GM18508 (cell line): Measurements from ENCODE around the gene ACR.
"Not testable (repeated sequence)": the region's sequence is repeated elsewhere in the genome, so short reads cannot be mapped to it uniquely, and the experiment has no call there.

Experiments
- ATAC-seq: cut with Tn5 transposase; IDR thresholded peaks from one replicate; pipeline ENCODE4 v1.9.1; 2021; ENCODE audit warnings: moderate number of reproducible peaks; ENCODE audit not compliant: insufficient read depth, unreplicated experiment

The ACR gene

DNA sequence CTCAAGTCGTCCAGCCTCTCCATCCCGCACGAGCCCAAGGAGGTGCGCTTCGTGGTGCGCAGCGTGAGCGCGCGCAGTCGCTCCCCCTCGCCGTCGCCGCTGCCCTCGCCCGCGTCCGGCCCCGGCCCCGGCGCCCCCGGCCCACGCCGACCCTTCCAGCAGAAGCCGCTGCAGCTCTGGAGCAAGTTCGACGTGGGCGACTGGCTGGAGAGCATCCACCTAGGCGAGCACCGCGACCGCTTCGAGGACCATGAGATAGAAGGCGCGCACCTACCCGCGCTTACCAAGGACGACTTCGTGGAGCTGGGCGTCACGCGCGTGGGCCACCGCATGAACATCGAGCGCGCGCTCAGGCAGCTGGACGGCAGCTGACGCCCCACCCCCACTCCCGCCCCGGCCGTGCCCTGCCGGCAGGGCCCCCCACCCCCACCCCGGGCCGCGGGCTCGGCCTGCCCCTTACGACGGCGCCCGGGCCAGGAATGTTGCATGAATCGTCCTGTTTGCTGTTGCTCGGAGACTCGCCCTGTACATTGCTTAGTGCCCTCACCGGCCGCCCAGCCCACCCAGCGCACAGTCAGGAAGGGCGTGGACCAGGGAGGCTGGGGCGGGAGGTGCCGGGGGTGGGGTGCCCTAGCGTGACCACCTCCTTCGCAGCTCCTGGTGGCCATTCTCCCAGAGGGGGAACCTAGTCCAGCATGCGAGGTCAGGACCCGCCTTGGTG, 6.9 kb upstream of the ACR start:
- ATAC-seq = no peak

DNA sequence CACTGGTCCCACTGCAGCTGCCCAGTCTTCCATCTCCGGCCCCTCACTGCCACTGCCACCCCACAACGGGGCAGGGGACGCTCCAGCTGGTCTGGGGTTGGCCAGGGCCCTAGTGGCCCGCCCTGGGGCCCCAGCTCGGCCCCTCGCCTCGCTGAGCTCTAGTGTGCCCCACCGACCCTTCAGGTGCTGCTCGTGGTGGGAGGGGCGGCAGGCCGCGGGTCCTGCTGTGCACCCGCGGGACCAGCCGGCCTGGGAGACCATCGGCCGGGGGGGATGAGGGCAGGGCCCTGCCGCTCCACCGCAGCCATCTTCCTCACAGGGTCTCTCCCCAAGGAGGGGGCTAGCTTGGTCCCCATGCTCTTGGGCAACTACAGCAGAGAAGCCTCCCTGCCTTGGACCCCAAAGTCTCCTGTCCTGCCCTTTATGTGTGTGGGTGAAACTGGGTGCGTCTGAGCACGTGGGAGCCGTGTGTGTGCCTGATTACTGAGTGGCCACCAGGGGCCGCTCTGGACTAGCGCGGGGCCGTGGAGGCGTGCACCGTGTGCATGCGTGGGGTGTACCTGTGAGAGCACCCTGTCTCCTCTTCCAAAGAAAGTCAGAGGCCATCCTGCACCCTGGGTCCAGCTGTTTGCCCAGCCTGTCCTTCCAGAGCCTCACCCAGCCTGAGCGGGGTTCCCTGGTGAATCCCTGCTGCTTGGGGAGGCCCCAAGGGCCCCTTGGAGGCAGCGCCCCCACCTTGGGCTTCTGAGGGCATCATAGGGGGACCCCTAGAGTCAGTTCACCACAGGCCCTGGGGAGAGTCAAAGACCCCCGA, 6.0 kb upstream of the ACR start:
- ATAC-seq = no peak

DNA sequence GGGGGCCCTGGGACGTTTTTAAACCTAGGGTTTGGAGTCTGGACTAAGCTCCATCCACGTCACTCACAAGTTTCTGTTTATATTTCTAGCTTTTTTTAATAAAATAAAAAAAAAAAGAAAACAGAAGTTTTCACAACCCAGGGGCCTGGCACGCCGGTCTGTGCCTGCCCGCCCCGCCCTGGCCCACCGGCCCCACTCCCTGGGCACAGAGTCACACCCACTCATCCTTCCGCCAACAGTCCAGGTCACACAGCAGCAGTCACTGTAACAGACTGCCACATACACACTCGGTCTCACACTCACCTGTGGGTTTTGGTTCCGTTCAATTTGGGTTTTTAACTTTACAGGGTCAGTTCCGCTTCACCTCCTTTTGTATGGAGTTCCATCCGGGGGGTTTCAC, 5.3 kb upstream of the ACR start:
- ATAC-seq = no peak

- no peak for ATAC-seq
Observed at GRCh38 chr22:50733521-50734342, 4.3 kb upstream of the ACR start.

- no peak for ATAC-seq
Observed at GRCh38 chr22:50734343-50734771, 3.6 kb upstream of the ACR start.

DNA sequence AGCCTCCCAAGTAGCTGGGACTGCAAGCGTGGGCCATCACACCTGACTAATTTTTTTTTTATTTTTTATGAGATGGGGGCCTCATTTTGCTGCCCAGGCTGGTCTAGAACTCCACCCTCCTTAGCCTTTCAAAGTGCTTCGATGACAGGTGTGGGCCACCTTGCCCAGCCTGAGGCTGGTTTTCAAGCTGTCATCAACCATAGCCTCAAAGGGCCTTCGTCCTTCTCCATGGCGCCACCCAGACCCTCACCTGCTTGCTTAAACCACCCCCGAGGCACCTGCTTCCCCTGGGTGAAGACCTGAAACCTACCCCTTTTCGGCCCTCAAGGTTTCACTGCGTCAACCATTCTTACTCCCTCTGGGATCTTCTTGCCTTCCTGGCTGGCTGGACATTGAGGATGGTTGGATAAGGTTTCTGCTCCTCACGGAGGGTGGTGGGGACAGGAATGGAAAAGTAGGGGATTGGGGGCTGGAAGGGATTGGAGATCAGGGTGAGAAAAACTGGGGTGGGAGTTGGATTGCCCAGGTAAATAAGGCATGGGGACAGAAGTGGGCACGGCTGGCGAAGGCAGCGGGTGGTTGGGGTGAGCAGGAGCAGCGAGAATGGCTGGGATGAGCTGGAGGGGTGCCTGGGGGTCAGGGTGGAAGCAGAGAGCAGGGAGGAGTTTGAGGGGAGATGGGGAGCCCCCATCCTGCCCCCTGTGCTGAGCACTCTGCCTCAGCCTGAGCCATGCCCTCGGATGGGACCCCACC, 2.8 kb upstream of the ACR start:
- ATAC-seq = no peak

- no peak for ATAC-seq
Observed at GRCh38 chr22:50735739-50736030, 2.3 kb upstream of the ACR start.

- ATAC-seq = no peak
Observed at GRCh38 chr22:50738649-50739227, 734 bp downstream of the ACR start.

DNA sequence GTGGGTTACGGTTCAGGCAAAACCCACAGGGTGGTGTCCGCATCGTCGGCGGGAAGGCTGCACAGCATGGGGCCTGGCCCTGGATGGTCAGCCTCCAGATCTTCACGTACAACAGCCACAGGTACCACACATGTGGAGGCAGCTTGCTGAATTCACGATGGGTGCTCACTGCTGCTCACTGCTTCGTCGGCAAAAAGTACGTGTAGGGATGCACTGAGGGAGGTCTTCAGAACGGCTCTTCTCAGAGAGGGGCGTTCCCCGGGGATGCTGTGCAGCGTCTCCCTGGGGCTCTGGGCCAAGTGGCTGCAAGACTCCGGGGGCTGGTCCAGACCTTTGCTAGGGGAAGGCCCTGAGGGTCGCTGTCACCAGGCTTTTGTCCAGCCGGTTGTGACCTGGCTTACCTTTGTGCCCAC, 1.3 kb downstream of the ACR start:
- ATAC-seq = no peak

- no peak for ATAC-seq
Observed at GRCh38 chr22:50739894-50740293, 1.9 kb downstream of the ACR start.

GRCh38 chr22:50740714-50741113, 2.7 kb downstream of the ACR start:
- ATAC-seq = not testable (repeated sequence)

DNA sequence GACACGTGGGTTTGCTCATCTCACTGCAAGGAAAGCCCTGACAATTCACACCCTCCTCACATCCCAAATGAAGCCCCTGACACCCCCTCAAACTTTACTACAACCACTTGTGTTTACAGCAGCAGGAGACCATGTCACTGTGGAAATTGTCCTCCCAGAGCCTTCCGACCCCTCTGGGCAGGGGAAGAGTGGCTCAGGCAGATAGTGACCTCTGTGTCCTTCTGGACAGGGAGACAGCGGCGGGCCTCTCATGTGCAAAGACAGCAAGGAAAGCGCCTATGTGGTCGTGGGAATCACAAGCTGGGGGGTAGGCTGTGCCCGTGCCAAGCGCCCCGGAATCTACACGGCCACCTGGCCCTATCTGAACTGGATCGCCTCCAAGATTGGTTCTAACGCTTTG, 6.4 kb downstream of the ACR start:
- ATAC-seq = not testable (repeated sequence)

DNA sequence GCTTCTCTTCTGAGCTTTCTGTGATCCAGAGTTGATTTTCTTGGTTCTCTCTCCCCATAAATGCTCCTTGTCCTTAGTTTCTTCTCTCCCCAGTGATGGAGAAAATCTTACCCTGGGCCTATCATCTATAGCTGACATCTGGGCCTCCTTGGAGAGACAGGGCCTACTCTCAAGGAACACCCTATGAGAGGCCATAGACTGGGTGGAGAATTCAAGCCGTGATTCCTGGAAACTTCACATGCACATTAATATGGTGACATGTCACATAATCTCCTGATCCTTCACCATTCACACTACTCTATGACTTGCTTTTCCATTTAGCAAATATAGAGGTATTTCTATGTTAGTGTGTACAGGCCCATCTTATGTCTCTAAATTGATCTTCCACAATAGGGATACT, 9.5 kb downstream of the ACR start:
- ATAC-seq = not testable (repeated sequence)

DNA sequence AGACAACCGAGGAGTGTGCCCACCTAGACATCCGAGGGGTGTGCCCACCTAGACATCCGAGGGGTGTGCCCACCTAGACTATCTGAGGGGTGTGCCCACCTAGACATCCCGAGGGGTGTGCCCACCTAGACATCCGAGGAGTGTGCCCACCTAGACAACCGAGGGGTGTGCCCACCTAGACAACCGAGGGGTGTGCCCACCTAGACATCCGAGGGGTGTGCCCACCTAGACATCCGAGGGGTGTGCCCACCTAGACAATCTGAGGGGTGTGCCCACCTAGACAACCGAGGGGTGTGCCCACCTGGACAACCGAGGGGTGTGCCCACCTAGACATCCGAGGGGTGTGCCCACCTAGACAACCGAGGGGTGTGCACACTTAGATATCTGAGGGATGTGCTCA, 10.6 kb downstream of the ACR start:
- not testable (repeated sequence) for ATAC-seq

DNA sequence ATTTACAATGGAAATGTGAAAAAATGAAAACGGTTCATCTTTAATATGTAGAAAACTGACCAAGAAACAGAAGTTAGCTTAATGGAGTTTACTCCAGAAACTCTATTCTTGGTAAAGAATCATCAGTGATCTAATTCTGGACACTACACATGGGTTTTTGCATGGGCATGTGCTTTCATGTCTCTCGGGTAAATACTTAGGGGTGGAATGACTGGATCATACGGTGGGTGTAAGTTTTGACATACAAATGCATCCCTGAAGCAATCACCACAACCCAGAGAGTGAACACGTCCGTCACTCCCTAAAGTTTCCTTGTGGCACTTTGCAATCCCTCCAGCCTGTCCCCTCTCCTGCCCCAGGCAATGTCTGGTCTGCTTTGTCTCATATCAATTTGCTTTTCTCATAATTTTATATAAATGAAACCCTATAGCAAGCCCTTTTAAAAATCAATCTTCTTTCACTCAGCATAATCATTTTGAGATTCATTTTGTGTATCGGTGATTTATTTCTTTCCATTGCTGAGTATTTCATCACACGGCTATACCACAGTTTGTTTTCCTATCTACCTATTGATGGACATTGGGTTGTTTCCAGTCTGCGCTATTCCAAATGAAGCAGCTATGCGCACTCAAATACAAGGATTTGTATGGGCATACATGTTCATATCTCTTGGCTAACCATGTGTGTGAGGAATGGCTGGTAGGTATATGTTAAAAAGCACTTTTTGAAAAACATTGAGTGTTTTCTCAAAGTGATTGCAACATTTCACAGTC, 11.5 kb downstream of the ACR start:
- not testable (repeated sequence) for ATAC-seq

- ATAC-seq = not testable (repeated sequence)
Observed at GRCh38 chr22:50755251-50755650, 17.2 kb downstream of the ACR start.

DNA sequence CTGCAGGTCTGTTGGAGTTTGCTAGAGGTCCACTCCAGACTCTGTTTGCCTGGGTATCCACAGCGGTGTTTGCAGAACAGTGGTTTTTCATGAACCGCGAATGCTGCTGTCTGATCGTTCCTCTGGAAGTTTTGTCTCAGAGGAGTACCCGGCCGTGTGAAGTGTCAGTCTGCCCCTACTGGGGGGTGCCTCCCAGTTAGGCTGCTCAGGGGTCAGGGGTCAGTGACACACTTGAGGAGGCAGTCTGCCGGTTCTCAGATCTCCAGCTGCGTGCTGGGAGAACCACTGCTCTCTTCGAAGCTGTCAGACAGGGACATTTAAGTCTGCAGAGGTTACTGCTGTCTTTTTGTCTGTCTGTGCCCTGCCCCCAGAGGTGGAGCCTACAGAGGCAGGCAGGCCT, 18.4 kb downstream of the ACR start:
- ATAC-seq = not testable (repeated sequence)

- not testable (repeated sequence) for ATAC-seq
Observed at GRCh38 chr22:50756949-50757491, 19.0 kb downstream of the ACR start.
